Thyroid gland (tissue), 4 donors: ENCODE data around the gene ESM1.

Source experiments
- CTCF ChIP-seq, 6 experiments: fragments of 200-600 bp in 3 of 6; fragments of 450-650 bp in 3 of 6; sonication (generic) in 3 of 6; IDR thresholded peaks; one replicate each; pipeline ENCODE4 v1.5.1; 2016 to 2019; ENCODE audit warnings: antibody characterized with exemption in 6 of 6, mild to moderate bottlenecking in 2 of 6, inconsistent platforms in 1 of 6, moderate library complexity in 1 of 6
- POLR2A ChIP-seq, 2 donors: fragments of 450-650 bp; IDR thresholded peaks; one replicate each; pipeline ENCODE4 v1.6.1; 2017; ENCODE audit warnings: antibody characterized with exemption in 2 of 2, mild to moderate bottlenecking in 2 of 2, moderate library complexity in 1 of 2

GRCh38 chr5:54969242-54969641, 16.2 kb downstream of the ESM1 start:
- no peak for TF ChIP-seq CTCF (IDR thresholded peaks at IDR 0.05)
- TF ChIP-seq POLR2A (IDR thresholded peaks at IDR 0.05) = no peak
